NB4 (cell line): ENCODE data around the gene MTERF1.

Experiments
- MYC ChIP-seq: IDR thresholded peaks from 2 replicates; pipeline ENCODE4 v1.6.1; 2011; ENCODE audit warnings: low read depth, low read length
- POLR2A ChIP-seq: IDR thresholded peaks from 2 replicates; pipeline ENCODE4 v1.6.1; 2011; ENCODE audit warnings: mild to moderate bottlenecking; ENCODE audit not compliant: insufficient read length; ENCODE audit errors: extremely low read depth
- TF ChIP-seq, protein P1 (sequence below): IDR thresholded peaks from one replicate; pipeline ENCODE4 v1.5.1; 2012; ENCODE audit warnings: low read depth, low read length
- TF ChIP-seq, protein P2 (sequence below): IDR thresholded peaks from 2 replicates; pipeline ENCODE4 v1.6.1; 2011; ENCODE audit warnings: low read depth, low read length

- TF ChIP-seq, protein P1, sequence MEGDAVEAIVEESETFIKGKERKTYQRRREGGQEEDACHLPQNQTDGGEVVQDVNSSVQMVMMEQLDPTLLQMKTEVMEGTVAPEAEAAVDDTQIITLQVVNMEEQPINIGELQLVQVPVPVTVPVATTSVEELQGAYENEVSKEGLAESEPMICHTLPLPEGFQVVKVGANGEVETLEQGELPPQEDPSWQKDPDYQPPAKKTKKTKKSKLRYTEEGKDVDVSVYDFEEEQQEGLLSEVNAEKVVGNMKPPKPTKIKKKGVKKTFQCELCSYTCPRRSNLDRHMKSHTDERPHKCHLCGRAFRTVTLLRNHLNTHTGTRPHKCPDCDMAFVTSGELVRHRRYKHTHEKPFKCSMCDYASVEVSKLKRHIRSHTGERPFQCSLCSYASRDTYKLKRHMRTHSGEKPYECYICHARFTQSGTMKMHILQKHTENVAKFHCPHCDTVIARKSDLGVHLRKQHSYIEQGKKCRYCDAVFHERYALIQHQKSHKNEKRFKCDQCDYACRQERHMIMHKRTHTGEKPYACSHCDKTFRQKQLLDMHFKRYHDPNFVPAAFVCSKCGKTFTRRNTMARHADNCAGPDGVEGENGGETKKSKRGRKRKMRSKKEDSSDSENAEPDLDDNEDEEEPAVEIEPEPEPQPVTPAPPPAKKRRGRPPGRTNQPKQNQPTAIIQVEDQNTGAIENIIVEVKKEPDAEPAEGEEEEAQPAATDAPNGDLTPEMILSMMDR = no peak
- TF ChIP-seq, protein P2, sequence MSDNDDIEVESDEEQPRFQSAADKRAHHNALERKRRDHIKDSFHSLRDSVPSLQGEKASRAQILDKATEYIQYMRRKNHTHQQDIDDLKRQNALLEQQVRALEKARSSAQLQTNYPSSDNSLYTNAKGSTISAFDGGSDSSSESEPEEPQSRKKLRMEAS = no peak
- TF ChIP-seq POLR2A (no peak), MYC (no peak)
These were observed 3.9 kb downstream of the MTERF1 start for GRCh38 chr7:91876391-91877133.
